GM12801 (cell line): ENCODE results near the gene STAC3.

Experiments used
- CTCF ChIP-seq: IDR thresholded peaks from one replicate; pipeline ENCODE4 v1.5.1; 2011; ENCODE audit warnings: control low read depth; ENCODE audit not compliant: insufficient read length; ENCODE audit errors: extremely low read depth

The STAC3 gene

GRCh38 chr12:57215668-57216013, 35.3 kb downstream of the STAC3 start:
- TF ChIP-seq CTCF = no peak

GRCh38 chr12:57215065-57215464, 35.9 kb downstream of the STAC3 start:
- no peak for TF ChIP-seq CTCF

- no peak for TF ChIP-seq CTCF
Measured at GRCh38 chr12:57214398-57214781, 36.6 kb downstream of the STAC3 start.

GRCh38 chr12:57213763-57214397, 37.1 kb downstream of the STAC3 start:
- no peak for TF ChIP-seq CTCF

GRCh38 chr12:57213058-57213715, 37.8 kb downstream of the STAC3 start:
- TF ChIP-seq CTCF = peak; percentile 63

GRCh38 chr12:57212701-57213057, 38.3 kb downstream of the STAC3 start:
- no peak for TF ChIP-seq CTCF

GRCh38 chr12:57211791-57212700, 38.9 kb downstream of the STAC3 start:
- no peak for TF ChIP-seq CTCF
